HepG2 (cell line): ENCODE data around the gene GTF2A1. TPM values are rescaled to one million over a fixed set of nuclear protein-coding genes. Genes with fewer than 3 reads are reported as not detected.

Source experiments
- ATAC-seq: fragments of 200-7000 bp; cut with Tn5 transposase; 3 replicates; pipeline ENCODE4 v1.9.1; 2020; ENCODE audit warnings: mild to moderate bottlenecking, moderate library complexity
- BruUV-seq: library from RNA; stranded (reverse); fragments of 400-500 nt; replicated peaks from 2 replicates; lab custom pipeline; 2021; lab: Mats Ljungman, UMichigan
- CTCF ChIA-PET: fragments of 300-600 bp; formaldehyde crosslinking; extraction: SDS; loops from one replicate; lab custom pipeline; 2021; ENCODE audit warnings: low total read pairs, inconsistent platforms, low intra/inter-chr PET ratio; lab: Yijun Ruan, JAX
- POLR2A ChIA-PET: fragments of 350-600 bp; sonication (Branson Sonifier 250); formaldehyde crosslinking; loops from one replicate; lab custom pipeline; 2020; ENCODE audit warnings: antibody characterized with exemption, inconsistent platforms; lab: Yijun Ruan, JAX
- DNase-seq: peaks from one replicate; pipeline ENCODE4 v3.0.0-alpha.2; 2015; ENCODE audit warnings: low spot score
- FAIRE-seq: peaks from 3 replicates; lab custom pipeline; 2011; peaks lifted over from hg19 to GRCh38; lab: Jason Lieb, UNC
- H2AFZ ChIP-seq: one replicate; pipeline ENCODE4 v1.6.1; 2011; ENCODE audit warnings: low read length, inconsistent platforms
- H3K27ac ChIP-seq: fragments of 300-600 bp; 3 replicates; pipeline ENCODE4 v1.8.0; 2011; ENCODE audit warnings: mixed run types, mild to moderate bottlenecking, mixed read lengths, low read length, inconsistent platforms; ENCODE audit not compliant: insufficient read depth; ENCODE audit errors: extremely low read length
- H3K27me3 ChIP-seq, 2 experiments: fragments of 200-600 bp in 1 of 2; 2 replicates in 1 of 2; 3 replicates in 1 of 2; pipeline versions ENCODE4 v1.6.0 to v1.8.0; 2011; ENCODE audit warnings: low read length in 2 of 2, mild to moderate bottlenecking in 2 of 2, moderate library complexity in 2 of 2, inconsistent platforms in 1 of 2; ENCODE audit not compliant: insufficient read depth in 2 of 2, control insufficient read depth in 1 of 2
- H3K36me3 ChIP-seq, 2 experiments: fragments of 200-600 bp in 1 of 2; replicated peaks in 1 of 2; 2 replicates in 1 of 2; 3 replicates in 1 of 2; pipeline versions ENCODE4 v1.5.1 to v1.8.0; 2011; ENCODE audit warnings: low read length in 2 of 2, inconsistent platforms in 1 of 2; ENCODE audit not compliant: insufficient read depth in 2 of 2, control insufficient read depth in 1 of 2
- H3K4me1 ChIP-seq: 2 replicates; pipeline ENCODE4 v1.5.1; 2012; ENCODE audit warnings: low read length, inconsistent platforms; ENCODE audit not compliant: insufficient read depth
- H3K4me2 ChIP-seq: 2 replicates; pipeline ENCODE4 v1.6.0; 2011; ENCODE audit warnings: low read depth, low read length, inconsistent platforms
- H3K4me3 ChIP-seq, 3 experiments: fragments of 200-600 bp in 1 of 3; sonication (generic), shearing (Covaris generic) in 1 of 3; replicated peaks in 1 of 3; 2 replicates each; pipeline ENCODE4 v1.5.1; 2011 to 2016; ENCODE audit warnings: low read length in 3 of 3, inconsistent platforms in 2 of 3, low read depth in 2 of 3, mild to moderate bottlenecking in 2 of 3, control low read depth in 1 of 3, mixed read lengths in 1 of 3; ENCODE audit not compliant: insufficient read depth in 1 of 3
- H3K79me2 ChIP-seq: one replicate; pipeline ENCODE4 v1.6.1; 2011; ENCODE audit warnings: low read length, inconsistent platforms; ENCODE audit not compliant: insufficient read depth
- H3K9ac ChIP-seq: 2 replicates; pipeline ENCODE4 v1.6.0; 2011; ENCODE audit warnings: mild to moderate bottlenecking, low read depth, low read length, inconsistent platforms; ENCODE audit not compliant: insufficient read depth
- H3K9me3 ChIP-seq: 2 replicates; pipeline ENCODE4 v1.5.1; 2012; ENCODE audit warnings: mild to moderate bottlenecking, low read length
- H4K20me1 ChIP-seq: 2 replicates; pipeline ENCODE4 v1.6.0; 2011; ENCODE audit warnings: inconsistent platforms, mild to moderate bottlenecking, low read length, moderate library complexity; ENCODE audit not compliant: insufficient read depth
- ERF ChIP-seq: IDR thresholded peaks from 2 replicates; pipeline ENCODE4 v1.6.1; 2018; ENCODE audit warnings: missing biosample characterization, missing genetic modification reagents
- NAIF1 ChIP-seq: sonication (generic); formaldehyde crosslinking; IDR thresholded peaks from 2 replicates; pipeline ENCODE4 v1.5.0; 2020; ENCODE audit warnings: mild to moderate bottlenecking, missing genetic modification reagents, borderline replicate concordance
- RARG ChIP-seq: sonication (generic); formaldehyde crosslinking; IDR thresholded peaks from 2 replicates; pipeline ENCODE4 v1.4.0; 2020; ENCODE audit warnings: low read depth, mild to moderate bottlenecking, missing genetic modification reagents
- REXO4 ChIP-seq: sonication (generic); formaldehyde crosslinking; IDR thresholded peaks from 2 replicates; pipeline ENCODE4 v1.8.0; 2022; ENCODE audit warnings: missing genetic modification reagents, mild to moderate bottlenecking, borderline replicate concordance
- TCF7 ChIP-seq: sonication (generic); IDR thresholded peaks from 2 replicates; pipeline ENCODE4 v1.6.1; 2016; ENCODE audit warnings: antibody characterized with exemption, low read depth
- ZNF207 ChIP-seq: fragments of 450-650 bp; IDR thresholded peaks from 2 replicates; pipeline ENCODE4 v1.6.1; 2016; ENCODE audit warnings: antibody characterized with exemption, borderline replicate concordance
- ZNF256 ChIP-seq: sonication (generic); formaldehyde crosslinking; conservative IDR thresholded peaks from 2 replicates; pipeline ENCODE4 v1.4.0; 2020; ENCODE audit warnings: missing genetic modification reagents
- ZNF451 ChIP-seq: sonication (generic); formaldehyde crosslinking; IDR thresholded peaks from 2 replicates; pipeline ENCODE4 v1.5.0; 2020; ENCODE audit warnings: mild to moderate bottlenecking, missing genetic modification reagents
- ZNF558 ChIP-seq: sonication (generic); formaldehyde crosslinking; IDR thresholded peaks from 2 replicates; pipeline ENCODE4 v1.9.0; 2022; ENCODE audit warnings: mild to moderate bottlenecking, missing genetic modification reagents, borderline replicate concordance
- ZNF839 ChIP-seq: sonication (generic); formaldehyde crosslinking; IDR thresholded peaks from 2 replicates; pipeline ENCODE4 v1.4.0; 2020; ENCODE audit warnings: missing genetic modification reagents, mild to moderate bottlenecking, borderline replicate concordance
- ZNF891 ChIP-seq: sonication (generic); formaldehyde crosslinking; IDR thresholded peaks from 2 replicates; pipeline ENCODE4 v1.5.0; 2020; ENCODE audit warnings: mild to moderate bottlenecking, missing genetic modification reagents
- WGBS: methylation state at CpG from one replicate; pipeline ENCODE4 v1.1.6; 2017; ENCODE audit warnings: low lambda C conversion rate; 5-methylcytosine and 5-hydroxymethylcytosine counted together
- in situ Hi-C: cut with HindIII; loops from 2 replicates; pipeline ENCODE4 v1.10.0; 2017; ENCODE audit warnings: low pct_unique_long_range_greater_than_20kb; ENCODE audit not compliant: extremely low pct_ligation_motif_present
- intact Hi-C: fragments of 100-400 bp; cut with micrococcal nuclease; formaldehyde crosslinking; loops from one replicate; pipeline ENCODE4 v1.10.0; 2022; ENCODE audit not compliant: unreplicated experiment
- polyA plus RNA-seq, 8 experiments: library from polyadenylated mRNA; depleted of rRNA in 3 of 8; stranded (reverse) in 7 of 8; unstranded in 1 of 8; fragments of >200 nt; fragmentation: Illumina TruSeq in 4 of 8; extraction: Trizol in 4 of 8; gene quantifications; 2 replicates each; pipeline versions ENCODE4 v1.2.1 to v1.2.3, GENCODE V29; 2011 to 2016; ENCODE audit warnings: low read depth in 4 of 8, missing spikeins in 1 of 8, mixed read lengths in 1 of 8; ENCODE audit not compliant: insufficient read depth in 1 of 8
- total RNA-seq, 5 experiments: library from RNA; depleted of rRNA; stranded (reverse); fragments of >200 nt; fragmentation: Illumina TruSeq; extraction: Trizol; gene quantifications; 2 replicates each; pipeline ENCODE4 v1.2.3, GENCODE V29; 2016; ENCODE audit warnings: low read depth in 1 of 5
- TF ChIP-seq, protein P1 (sequence below): sonication (generic); formaldehyde crosslinking; IDR thresholded peaks from 2 replicates; pipeline ENCODE4 v1.4.0; 2020; ENCODE audit warnings: missing genetic modification reagents
- TF ChIP-seq, protein P2 (sequence below): IDR thresholded peaks from 2 replicates; pipeline ENCODE4 v1.6.1; 2012; ENCODE audit warnings: inconsistent platforms
- TF ChIP-seq, protein P3 (sequence below): sonication (generic); formaldehyde crosslinking; conservative IDR thresholded peaks from 2 replicates; pipeline ENCODE4 v1.4.0; 2020; ENCODE audit warnings: missing genetic modification reagents
- TF ChIP-seq, protein P4 (sequence below): sonication (generic); formaldehyde crosslinking; IDR thresholded peaks from 2 replicates; pipeline ENCODE4 v1.5.1; 2020; ENCODE audit warnings: mild to moderate bottlenecking, missing genetic modification reagents
- TF ChIP-seq, protein P5 (sequence below): sonication (generic); formaldehyde crosslinking; conservative IDR thresholded peaks from 2 replicates; pipeline ENCODE4 v1.4.0; 2020; ENCODE audit warnings: missing genetic modification reagents

GTF2A1 gene
- total and polyA plus RNA-seq, 2 of the 13 experiments (the other 11 are each of a cell fraction or from before 2014, with no cell fraction given) = 14.9 to 17.5 TPM

DNA sequence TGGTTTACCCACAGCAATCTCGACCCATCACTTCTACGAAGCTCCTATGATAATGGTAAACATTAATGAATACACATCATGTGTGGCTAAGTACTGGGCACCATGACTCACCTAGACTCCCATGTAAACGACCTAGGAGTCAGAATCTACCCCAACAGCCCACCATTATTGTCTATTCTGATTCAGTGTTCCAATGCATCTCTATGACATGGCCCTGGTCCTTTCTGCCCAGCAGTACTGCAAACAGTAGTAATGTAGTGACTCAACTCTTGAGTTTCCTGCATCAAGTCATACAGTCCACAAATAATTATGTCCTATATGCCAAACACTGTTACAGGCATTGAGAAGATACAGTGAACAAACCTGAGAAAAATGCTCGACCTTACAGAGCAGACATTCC is 14.6 kb downstream of the GTF2A1 start:
- Histone ChIP-seq H3K9me3 (no peaks in the 10 kb centered on the region), H3K9ac (no peak overlapping the region), H3K27me3 (no peaks in the 10 kb centered on the region), H3K4me1 (no peaks in the 10 kb centered on the region), H3K36me3 (peaks cover 6 to 56% of the 10 kb centered on the region in 2 experiments), H3K4me2 (no peak overlapping the region), H2AFZ (no peak overlapping the region), H4K20me1 (0 out of 2 replicates have a peak, but pooled peaks cover 7% of the 10 kb centered on the region), H3K27ac (no peak overlapping the region), H3K79me2 (peaks cover 30% of the 10 kb centered on the region), H3K4me3 (no peak overlapping the region)
- intact Hi-C loops = no loop called here
- DNase-seq (peak; percentile 3), ATAC-seq (no peak), FAIRE-seq (no peak)
- POLR2A ChIA-PET = no interaction called here
- CTCF ChIA-PET = no interaction called here
- BruUV-seq = no TSS peak
- TF ChIP-seq, protein P1, sequence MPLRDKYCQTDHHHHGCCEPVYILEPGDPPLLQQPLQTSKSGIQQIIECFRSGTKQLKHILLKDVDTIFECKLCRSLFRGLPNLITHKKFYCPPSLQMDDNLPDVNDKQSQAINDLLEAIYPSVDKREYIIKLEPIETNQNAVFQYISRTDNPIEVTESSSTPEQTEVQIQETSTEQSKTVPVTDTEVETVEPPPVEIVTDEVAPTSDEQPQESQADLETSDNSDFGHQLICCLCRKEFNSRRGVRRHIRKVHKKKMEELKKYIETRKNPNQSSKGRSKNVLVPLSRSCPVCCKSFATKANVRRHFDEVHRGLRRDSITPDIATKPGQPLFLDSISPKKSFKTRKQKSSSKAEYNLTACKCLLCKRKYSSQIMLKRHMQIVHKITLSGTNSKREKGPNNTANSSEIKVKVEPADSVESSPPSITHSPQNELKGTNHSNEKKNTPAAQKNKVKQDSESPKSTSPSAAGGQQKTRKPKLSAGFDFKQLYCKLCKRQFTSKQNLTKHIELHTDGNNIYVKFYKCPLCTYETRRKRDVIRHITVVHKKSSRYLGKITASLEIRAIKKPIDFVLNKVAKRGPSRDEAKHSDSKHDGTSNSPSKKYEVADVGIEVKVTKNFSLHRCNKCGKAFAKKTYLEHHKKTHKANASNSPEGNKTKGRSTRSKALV (CRISPR knock-in tag) = no peak
- TF ChIP-seq, protein P2, sequence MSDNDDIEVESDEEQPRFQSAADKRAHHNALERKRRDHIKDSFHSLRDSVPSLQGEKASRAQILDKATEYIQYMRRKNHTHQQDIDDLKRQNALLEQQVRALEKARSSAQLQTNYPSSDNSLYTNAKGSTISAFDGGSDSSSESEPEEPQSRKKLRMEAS = no peak
- TF ChIP-seq REXO4 (CRISPR knock-in tag) (no peak), RARG (no peak), ZNF558 (CRISPR knock-in tag) (no peak), TCF7 (no peak), ERF (no peak), ZNF839 (CRISPR knock-in tag) (no peak), ZNF256 (no peak), NAIF1 (CRISPR knock-in tag) (no peak), ZNF207 (no peak), ZNF451 (CRISPR knock-in tag) (no peak), ZNF891 (no peak)
- TF ChIP-seq, protein P3, sequence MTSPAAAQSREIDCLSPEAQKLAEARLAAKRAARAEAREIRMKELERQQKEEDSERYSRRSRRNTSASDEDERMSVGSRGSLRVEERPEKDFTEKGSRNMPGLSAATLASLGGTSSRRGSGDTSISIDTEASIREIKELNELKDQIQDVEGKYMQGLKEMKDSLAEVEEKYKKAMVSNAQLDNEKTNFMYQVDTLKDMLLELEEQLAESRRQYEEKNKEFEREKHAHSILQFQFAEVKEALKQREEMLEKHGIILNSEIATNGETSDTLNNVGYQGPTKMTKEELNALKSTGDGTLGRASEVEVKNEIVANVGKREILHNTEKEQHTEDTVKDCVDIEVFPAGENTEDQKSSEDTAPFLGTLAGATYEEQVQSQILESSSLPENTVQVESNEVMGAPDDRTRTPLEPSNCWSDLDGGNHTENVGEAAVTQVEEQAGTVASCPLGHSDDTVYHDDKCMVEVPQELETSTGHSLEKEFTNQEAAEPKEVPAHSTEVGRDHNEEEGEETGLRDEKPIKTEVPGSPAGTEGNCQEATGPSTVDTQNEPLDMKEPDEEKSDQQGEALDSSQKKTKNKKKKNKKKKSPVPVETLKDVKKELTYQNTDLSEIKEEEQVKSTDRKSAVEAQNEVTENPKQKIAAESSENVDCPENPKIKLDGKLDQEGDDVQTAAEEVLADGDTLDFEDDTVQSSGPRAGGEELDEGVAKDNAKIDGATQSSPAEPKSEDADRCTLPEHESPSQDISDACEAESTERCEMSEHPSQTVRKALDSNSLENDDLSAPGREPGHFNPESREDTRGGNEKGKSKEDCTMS (CRISPR knock-in tag) = no peak
- TF ChIP-seq, protein P4, sequence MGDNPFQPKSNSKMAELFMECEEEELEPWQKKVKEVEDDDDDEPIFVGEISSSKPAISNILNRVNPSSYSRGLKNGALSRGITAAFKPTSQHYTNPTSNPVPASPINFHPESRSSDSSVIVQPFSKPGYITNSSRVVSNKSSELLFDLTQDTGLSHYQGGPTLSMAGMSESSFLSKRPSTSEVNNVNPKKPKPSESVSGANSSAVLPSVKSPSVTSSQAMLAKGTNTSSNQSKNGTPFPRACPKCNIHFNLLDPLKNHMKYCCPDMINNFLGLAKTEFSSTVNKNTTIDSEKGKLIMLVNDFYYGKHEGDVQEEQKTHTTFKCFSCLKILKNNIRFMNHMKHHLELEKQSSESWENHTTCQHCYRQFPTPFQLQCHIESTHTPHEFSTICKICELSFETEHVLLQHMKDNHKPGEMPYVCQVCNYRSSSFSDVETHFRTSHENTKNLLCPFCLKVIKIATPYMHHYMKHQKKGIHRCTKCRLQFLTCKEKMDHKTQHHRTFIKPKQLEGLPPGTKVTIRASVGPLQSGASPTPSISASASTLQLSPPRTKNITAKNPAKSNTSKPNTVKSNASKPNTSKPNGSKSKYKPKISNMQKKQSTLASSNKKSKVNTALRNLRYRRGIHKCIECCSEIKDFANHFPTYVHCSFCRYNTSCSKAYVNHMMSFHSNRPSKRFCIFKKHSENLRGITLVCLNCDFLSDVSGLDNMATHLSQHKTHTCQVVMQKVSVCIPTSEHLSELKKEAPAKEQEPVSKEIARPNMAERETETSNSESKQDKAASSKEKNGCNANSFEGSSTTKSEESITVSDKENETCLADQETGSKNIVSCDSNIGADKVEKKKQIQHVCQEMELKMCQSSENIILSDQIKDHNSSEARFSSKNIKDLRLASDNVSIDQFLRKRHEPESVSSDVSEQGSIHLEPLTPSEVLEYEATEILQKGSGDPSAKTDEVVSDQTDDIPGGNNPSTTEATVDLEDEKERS (CRISPR knock-in tag) = no peak
- TF ChIP-seq, protein P5, sequence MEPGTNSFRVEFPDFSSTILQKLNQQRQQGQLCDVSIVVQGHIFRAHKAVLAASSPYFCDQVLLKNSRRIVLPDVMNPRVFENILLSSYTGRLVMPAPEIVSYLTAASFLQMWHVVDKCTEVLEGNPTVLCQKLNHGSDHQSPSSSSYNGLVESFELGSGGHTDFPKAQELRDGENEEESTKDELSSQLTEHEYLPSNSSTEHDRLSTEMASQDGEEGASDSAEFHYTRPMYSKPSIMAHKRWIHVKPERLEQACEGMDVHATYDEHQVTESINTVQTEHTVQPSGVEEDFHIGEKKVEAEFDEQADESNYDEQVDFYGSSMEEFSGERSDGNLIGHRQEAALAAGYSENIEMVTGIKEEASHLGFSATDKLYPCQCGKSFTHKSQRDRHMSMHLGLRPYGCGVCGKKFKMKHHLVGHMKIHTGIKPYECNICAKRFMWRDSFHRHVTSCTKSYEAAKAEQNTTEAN (CRISPR knock-in tag) = no peak
- 85% methylated on average over 4 of the region's 4 CpGs for WGBS
- in situ Hi-C loops = no loop called here
